ENCODE measurements around the gene DEFB129.
"Not testable (repeated sequence)": the region's sequence is repeated elsewhere in the genome, so short reads cannot be mapped to it uniquely, and the experiment has no call there.

The DEFB129 gene, protein sequence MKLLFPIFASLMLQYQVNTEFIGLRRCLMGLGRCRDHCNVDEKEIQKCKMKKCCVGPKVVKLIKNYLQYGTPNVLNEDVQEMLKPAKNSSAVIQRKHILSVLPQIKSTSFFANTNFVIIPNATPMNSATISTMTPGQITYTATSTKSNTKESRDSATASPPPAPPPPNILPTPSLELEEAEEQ

DNA sequence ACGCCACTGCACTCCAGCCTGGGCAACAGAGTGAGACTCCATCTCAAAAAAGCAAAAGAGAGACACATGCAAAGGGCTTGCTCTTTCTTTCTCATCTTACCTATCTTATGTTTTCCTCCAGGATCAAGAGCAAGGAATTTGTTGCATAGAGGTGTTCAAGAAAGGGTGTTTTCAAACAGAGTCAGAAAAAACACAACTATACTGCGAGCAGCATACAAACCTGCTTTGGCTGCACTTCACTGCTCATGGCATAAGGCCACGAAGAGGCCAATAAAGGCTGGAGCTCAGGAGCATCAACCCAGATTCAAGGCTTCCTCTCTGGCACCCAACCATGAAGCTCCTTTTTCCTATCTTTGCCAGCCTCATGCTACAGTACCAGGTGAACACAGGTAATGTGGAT lies at the start of gene DEFB129:
DEFB129 (plus strand) TSS at position 301 of the 400 bp plus-strand sequence; CDS start at position 332, 31 bp downstream.
- no peak within 1 kb of the TSS for H3K4me3 ChIP-seq (ENCODE audit: low read depth, low read length)
- no peaks in the 10 kb centered on the region for H3K4me1 ChIP-seq (ENCODE audit: control insufficient read depth, insufficient read depth, low read length)
- no peak within 1 kb of the TSS for H3K27ac ChIP-seq (ENCODE audit: low read depth, low read length)
- H3K27me3 ChIP-seq (ENCODE audit: control insufficient read depth, insufficient read depth, low read length), result peaks cover 13% of the 10 kb centered on the region; the same call in 1 of the 2 replicates
- H3K9ac ChIP-seq (ENCODE audit: low read depth, low read length), result no peak within 1 kb of the TSS
- peaks cover 3% of the 10 kb centered on the region for H3K9me3 ChIP-seq (ENCODE audit: control insufficient read depth, insufficient read depth, low read length)
- no peaks in the 10 kb centered on the region for H3K36me3 ChIP-seq (ENCODE audit: control insufficient read depth, insufficient read depth, low read length)

DNA sequence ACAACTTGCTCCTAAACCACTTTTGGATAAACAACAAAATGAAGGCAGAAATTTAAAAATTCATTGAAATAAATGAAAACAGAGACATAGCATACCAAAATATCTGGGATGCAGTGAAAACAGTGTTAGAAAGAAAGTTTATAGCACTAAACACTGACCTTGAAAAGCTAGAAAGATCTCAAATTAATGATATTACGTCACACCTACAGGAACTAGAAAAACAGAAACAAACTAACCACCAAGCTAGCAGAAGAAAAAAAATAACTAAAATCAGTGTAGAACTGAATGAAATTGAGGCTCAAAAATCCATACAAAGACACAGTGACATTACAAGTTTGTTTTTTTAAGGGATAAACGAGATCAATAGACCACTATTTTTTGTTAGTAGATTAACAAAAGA lies 42.8 kb upstream of the DEFB129 start:
- Histone ChIP-seq H3K4me1 (ENCODE audit: control insufficient read depth, insufficient read depth, low read length) (no peaks in the 10 kb centered on the region), H3K4me3 (ENCODE audit: low read depth, low read length) (no peak overlapping the region), H3K27me3 (ENCODE audit: control insufficient read depth, insufficient read depth, low read length) (no peaks in the 10 kb centered on the region), H3K27ac (ENCODE audit: low read depth, low read length) (no peak overlapping the region), H3K36me3 (ENCODE audit: control insufficient read depth, insufficient read depth, low read length) (no peaks in the 10 kb centered on the region), H3K9me3 (ENCODE audit: control insufficient read depth, insufficient read depth, low read length) (peaks cover 79% of the 10 kb centered on the region), H3K9ac (ENCODE audit: low read depth, low read length) (no peak overlapping the region)

DNA sequence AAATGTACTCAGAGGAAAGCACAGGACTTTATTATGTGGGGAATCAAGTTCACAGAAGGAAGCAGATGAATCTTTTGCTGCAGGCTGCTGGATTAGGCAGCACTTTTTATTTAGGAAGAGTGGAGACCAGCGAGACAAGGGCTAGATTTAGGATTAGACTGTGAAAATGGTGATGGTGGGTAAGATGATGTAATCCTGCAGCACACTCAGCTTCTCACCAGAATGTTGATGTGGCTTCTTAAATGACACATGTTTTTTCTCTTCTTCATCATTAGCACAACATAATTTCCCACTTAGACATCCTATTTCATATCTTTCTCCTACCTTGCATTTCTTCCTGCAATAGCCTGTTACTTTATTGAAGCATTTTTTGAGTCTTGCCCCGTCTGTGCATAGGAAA lies 39.3 kb upstream of the DEFB129 start:
- no peaks in the 10 kb centered on the region for H3K27me3 ChIP-seq (ENCODE audit: control insufficient read depth, insufficient read depth, low read length)

DNA sequence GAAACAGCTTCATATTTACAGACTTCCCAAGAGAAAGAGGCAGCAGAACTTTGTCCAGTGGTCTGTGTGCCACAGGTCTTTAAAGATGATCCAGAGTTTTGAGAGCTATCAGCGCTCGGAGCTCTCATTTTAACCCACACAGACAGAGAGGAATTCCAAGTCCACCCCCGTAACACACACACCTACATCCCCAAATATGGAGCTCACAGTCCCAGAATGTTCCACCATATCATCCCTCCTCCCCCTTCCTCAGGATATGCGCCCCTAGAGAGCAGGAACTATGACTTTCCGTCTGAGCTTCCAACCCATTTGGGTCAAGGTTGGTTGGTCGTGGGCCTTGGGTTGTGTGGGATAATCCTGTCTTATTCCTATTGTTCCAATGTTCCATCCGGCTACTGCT lies 37.4 kb upstream of the DEFB129 start, which contains the start of gene DEFB128:
DEFB128 (minus strand) TSS at position 101 of the 400 bp plus-strand sequence; CDS start at position 13, 88 bp downstream.
- Histone ChIP-seq H3K4me3 (ENCODE audit: low read depth, low read length) (no peak within 1 kb of the TSS), H3K9me3 (ENCODE audit: control insufficient read depth, insufficient read depth, low read length) (peaks cover 76% of the 10 kb centered on the region), H3K36me3 (ENCODE audit: control insufficient read depth, insufficient read depth, low read length) (no peaks in the 10 kb centered on the region), H3K4me1 (ENCODE audit: control insufficient read depth, insufficient read depth, low read length) (no peaks in the 10 kb centered on the region), H3K27ac (ENCODE audit: low read depth, low read length) (no peak within 1 kb of the TSS), H3K27me3 (ENCODE audit: control insufficient read depth, insufficient read depth, low read length) (no peaks in the 10 kb centered on the region), H3K9ac (ENCODE audit: low read depth, low read length) (no peak within 1 kb of the TSS)

More for the DNA sequence above, 39.3 kb upstream of the DEFB129 start:
- Histone ChIP-seq H3K27ac (ENCODE audit: low read depth, low read length) (no peak overlapping the region), H3K9me3 (ENCODE audit: control insufficient read depth, insufficient read depth, low read length) (peaks cover 73% of the 10 kb centered on the region), H3K9ac (ENCODE audit: low read depth, low read length) (no peak overlapping the region), H3K36me3 (ENCODE audit: control insufficient read depth, insufficient read depth, low read length) (no peaks in the 10 kb centered on the region), H3K4me1 (ENCODE audit: control insufficient read depth, insufficient read depth, low read length) (no peaks in the 10 kb centered on the region), H3K4me3 (ENCODE audit: low read depth, low read length) (no peak overlapping the region)

DNA sequence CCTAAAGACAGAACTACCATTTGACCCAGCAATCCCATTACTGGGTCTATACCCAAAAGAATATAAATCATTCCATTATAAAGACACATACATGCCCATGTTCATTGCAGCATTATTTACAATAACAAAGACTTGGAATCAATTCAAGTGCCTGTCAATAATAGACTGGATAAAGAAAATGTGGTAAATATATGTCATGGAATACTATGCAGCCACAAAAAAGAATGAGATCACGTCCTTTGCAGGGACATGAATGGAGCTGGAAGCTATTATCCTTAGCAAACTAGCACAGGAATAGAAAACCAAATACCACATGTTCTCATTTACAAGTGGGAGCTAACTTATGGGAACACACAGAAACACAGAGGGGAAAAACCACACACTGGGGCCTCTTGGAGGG lies 28.8 kb upstream of the DEFB129 start:
- Histone ChIP-seq H3K4me3 (ENCODE audit: low read depth, low read length) (no peak overlapping the region), H3K27me3 (ENCODE audit: control insufficient read depth, insufficient read depth, low read length) (no peaks in the 10 kb centered on the region), H3K9ac (ENCODE audit: low read depth, low read length) (no peak overlapping the region), H3K36me3 (ENCODE audit: control insufficient read depth, insufficient read depth, low read length) (no peaks in the 10 kb centered on the region), H3K27ac (ENCODE audit: low read depth, low read length) (no peak overlapping the region), H3K9me3 (ENCODE audit: control insufficient read depth, insufficient read depth, low read length) (peaks cover 79% of the 10 kb centered on the region), H3K4me1 (ENCODE audit: control insufficient read depth, insufficient read depth, low read length) (no peaks in the 10 kb centered on the region)

DNA sequence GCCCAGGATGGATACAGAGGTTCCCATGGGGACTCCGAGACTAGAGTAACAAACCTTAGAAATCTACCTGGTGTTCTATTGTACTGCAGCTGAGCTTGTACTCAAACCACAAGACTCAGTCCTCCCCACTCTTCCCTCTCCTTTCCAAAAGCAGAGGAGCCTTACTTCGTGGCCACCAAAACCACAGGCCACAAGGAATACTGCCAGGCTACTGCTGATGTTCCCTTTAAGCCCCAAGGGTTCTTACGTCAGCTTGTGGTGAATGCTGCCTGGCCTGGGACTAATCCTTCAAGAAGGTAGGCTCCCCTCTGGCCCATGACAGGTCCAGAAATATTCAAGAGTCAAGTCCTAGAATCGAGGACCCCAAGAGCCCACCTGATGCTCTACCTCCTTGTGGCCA lies 27.1 kb upstream of the DEFB129 start:
- Histone ChIP-seq H3K4me1 (ENCODE audit: control insufficient read depth, insufficient read depth, low read length) (no peaks in the 10 kb centered on the region), H3K9me3 (ENCODE audit: control insufficient read depth, insufficient read depth, low read length) (peaks cover 62% of the 10 kb centered on the region), H3K36me3 (ENCODE audit: control insufficient read depth, insufficient read depth, low read length) (no peaks in the 10 kb centered on the region), H3K4me3 (ENCODE audit: low read depth, low read length) (no peak overlapping the region), H3K27ac (ENCODE audit: low read depth, low read length) (no peak overlapping the region), H3K27me3 (ENCODE audit: control insufficient read depth, insufficient read depth, low read length) (no peaks in the 10 kb centered on the region), H3K9ac (ENCODE audit: low read depth, low read length) (no peak overlapping the region)

DNA sequence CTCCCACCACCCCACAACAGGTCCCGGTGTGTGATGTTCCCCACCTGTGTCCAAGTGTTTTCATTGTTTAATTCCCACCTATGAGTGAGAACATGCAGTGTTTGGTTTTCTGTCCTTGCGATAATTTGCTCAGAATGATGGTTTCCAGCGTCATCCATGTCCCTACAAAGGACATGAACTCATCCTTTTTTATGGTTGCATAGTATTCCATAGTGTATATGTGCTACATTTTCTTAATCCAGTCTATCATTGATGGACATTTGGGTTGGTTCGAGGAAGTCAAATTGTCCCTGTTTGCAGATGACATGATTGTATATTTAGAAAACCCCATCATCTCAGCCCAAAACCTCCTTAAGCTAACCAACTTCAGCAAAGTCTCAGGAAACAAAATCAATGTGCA lies 23.4 kb upstream of the DEFB129 start:
- H3K9me3 ChIP-seq (ENCODE audit: control insufficient read depth, insufficient read depth, low read length), result peaks cover 35% of the 10 kb centered on the region
- not testable (repeated sequence) for H3K4me1 ChIP-seq (ENCODE audit: control insufficient read depth, insufficient read depth, low read length); H3K27ac ChIP-seq (ENCODE audit: low read depth, low read length); H3K4me3 ChIP-seq (ENCODE audit: low read depth, low read length); H3K36me3 ChIP-seq (ENCODE audit: control insufficient read depth, insufficient read depth, low read length); H3K9ac ChIP-seq (ENCODE audit: low read depth, low read length); H3K27me3 ChIP-seq (ENCODE audit: control insufficient read depth, insufficient read depth, low read length)

DNA sequence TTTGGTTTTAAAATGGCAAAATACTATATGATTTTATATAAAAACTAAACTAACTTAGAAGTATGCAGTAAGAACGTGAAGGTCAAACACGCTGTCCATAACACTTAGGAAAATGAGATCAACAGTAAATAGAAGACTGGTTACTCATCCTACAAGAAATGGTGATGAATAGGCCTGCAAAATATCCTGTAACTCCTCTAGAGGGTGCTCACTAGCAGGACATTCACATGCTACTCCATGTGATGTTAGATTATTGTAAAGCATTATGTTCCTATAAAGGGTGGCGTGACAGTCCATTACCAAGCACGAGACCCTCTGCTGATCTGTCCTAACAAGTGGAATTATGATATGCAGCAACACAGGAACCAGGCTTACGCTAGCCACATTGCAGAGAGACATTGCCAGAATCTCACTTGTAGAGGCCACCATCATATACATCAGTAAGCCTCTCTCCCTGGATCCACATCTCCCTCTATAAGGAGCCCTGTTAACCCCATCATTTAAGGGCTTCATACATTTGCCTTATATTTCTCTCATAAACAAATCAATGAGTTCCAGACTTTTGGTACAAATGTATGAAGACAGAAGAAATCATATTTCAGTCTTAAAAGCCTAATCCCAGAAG lies 18.0 kb upstream of the DEFB129 start:
- H3K27me3 ChIP-seq (ENCODE audit: control insufficient read depth, insufficient read depth, low read length), result peaks cover 39% of the 10 kb centered on the region
- H3K27ac ChIP-seq (ENCODE audit: low read depth, low read length), result no peak overlapping the region
- no peak overlapping the region for H3K4me3 ChIP-seq (ENCODE audit: low read depth, low read length)
- no peak overlapping the region for H3K9ac ChIP-seq (ENCODE audit: low read depth, low read length)
- no peaks in the 10 kb centered on the region for H3K9me3 ChIP-seq (ENCODE audit: control insufficient read depth, insufficient read depth, low read length)
- no peaks in the 10 kb centered on the region for H3K36me3 ChIP-seq (ENCODE audit: control insufficient read depth, insufficient read depth, low read length)
- H3K4me1 ChIP-seq (ENCODE audit: control insufficient read depth, insufficient read depth, low read length), result no peaks in the 10 kb centered on the region

DNA sequence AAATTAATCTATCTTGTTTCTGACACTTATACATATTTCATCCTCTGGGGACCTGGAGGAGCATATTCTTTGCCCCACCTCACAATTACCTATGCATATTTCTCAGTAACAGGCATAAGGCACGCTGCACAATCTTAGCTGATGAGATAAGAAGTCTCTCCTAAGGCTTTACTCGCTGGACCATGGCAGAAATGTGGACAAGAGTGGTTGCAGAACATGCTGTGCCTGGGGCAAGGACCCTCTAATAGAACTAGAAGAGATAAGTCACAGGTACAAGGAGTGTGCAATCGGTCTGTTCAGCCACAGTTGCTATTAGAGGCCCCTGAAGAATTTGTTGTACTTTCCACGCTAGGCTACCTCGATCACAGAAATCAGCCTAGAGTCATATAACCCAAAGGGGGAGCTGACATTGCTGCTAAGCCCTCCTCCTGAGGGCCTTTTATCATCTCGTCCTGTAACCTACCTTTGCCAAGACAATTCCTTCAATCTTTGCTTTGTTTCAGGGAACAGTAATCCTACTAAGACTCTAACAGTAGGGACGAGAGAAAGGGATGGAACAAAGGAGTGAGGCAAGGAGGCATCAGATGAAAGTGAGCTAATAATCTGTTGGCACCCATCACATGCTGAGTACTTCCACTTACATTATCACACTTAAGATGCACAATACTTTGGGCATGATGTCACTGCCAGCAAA lies 16.1 kb upstream of the DEFB129 start:
- H3K36me3 ChIP-seq (ENCODE audit: control insufficient read depth, insufficient read depth, low read length), result no peaks in the 10 kb centered on the region
- H3K27ac ChIP-seq (ENCODE audit: low read depth, low read length), result no peak overlapping the region
- no peaks in the 10 kb centered on the region for H3K9me3 ChIP-seq (ENCODE audit: control insufficient read depth, insufficient read depth, low read length)
- no peak overlapping the region for H3K9ac ChIP-seq (ENCODE audit: low read depth, low read length)
- H3K27me3 ChIP-seq (ENCODE audit: control insufficient read depth, insufficient read depth, low read length), result peaks cover 39% of the 10 kb centered on the region
- no peaks in the 10 kb centered on the region for H3K4me1 ChIP-seq (ENCODE audit: control insufficient read depth, insufficient read depth, low read length)
- H3K4me3 ChIP-seq (ENCODE audit: low read depth, low read length), result no peak overlapping the region

DNA sequence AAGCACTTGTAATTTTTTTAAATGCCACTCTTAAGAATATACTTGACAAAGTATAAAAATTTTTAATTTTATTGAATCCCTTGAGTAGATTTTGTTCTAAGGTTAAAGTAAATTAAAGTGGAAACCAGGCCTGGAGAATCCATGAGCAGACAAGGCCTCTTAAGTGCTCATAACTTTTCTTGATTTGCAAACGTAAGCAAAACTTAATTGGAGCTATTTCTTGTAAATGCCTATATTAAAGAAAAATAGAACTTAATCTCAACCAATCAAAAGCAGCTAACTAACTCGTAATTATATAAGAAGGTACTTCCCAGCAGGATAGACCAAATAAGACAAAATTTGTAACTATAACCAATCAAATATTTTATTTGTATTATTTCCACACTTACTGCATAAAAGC lies 12.7 kb upstream of the DEFB129 start:
- Histone ChIP-seq H3K27me3 (ENCODE audit: control insufficient read depth, insufficient read depth, low read length) (peaks cover 38% of the 10 kb centered on the region), H3K9ac (ENCODE audit: low read depth, low read length) (no peak overlapping the region)

DNA sequence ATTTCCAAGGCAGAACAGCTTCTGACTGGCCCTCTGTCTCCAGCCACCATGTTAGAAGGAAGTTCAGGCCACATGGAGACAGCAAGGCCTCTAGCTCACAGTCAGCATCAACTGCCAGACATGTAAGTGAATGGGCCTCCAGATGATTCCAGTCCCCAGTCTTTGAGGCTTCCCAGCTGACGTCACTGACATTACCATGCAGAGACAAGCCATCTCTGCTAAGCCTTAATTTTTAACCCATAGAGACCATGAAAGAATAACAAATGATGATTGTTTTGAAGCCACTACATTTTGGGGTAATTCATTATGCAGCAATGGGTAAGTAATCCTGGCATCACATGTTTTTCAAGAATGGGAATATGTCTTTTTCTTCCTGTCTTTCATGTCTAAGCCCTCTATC lies 11.3 kb upstream of the DEFB129 start:
- no peak overlapping the region for H3K4me3 ChIP-seq (ENCODE audit: low read depth, low read length)
- peaks cover 32% of the 10 kb centered on the region for H3K27me3 ChIP-seq (ENCODE audit: control insufficient read depth, insufficient read depth, low read length)
- no peak overlapping the region for H3K9ac ChIP-seq (ENCODE audit: low read depth, low read length)
- no peaks in the 10 kb centered on the region for H3K36me3 ChIP-seq (ENCODE audit: control insufficient read depth, insufficient read depth, low read length)
- no peaks in the 10 kb centered on the region for H3K9me3 ChIP-seq (ENCODE audit: control insufficient read depth, insufficient read depth, low read length)
- no peak overlapping the region for H3K27ac ChIP-seq (ENCODE audit: low read depth, low read length)
- no peaks in the 10 kb centered on the region for H3K4me1 ChIP-seq (ENCODE audit: control insufficient read depth, insufficient read depth, low read length)

More for the DNA sequence above, 12.7 kb upstream of the DEFB129 start:
- H3K27ac ChIP-seq (ENCODE audit: low read depth, low read length), result no peak overlapping the region
- H3K4me1 ChIP-seq (ENCODE audit: control insufficient read depth, insufficient read depth, low read length), result no peaks in the 10 kb centered on the region
- H3K36me3 ChIP-seq (ENCODE audit: control insufficient read depth, insufficient read depth, low read length), result no peaks in the 10 kb centered on the region
- H3K4me3 ChIP-seq (ENCODE audit: low read depth, low read length), result no peak overlapping the region
- H3K9me3 ChIP-seq (ENCODE audit: control insufficient read depth, insufficient read depth, low read length), result no peaks in the 10 kb centered on the region

All from HUES48 (cell line).